Neural progenitor cell (in vitro differentiated cells): ENCODE data around the gene IL1RL2. TPM values are rescaled to one million over a fixed set of nuclear protein-coding genes. Genes with fewer than 3 reads are reported as not detected.

Experiments
- DNase-seq: peaks from one replicate; pipeline ENCODE4 v3.0.0-alpha.2; 2016; ENCODE audit warnings: low spot score
- H2AFZ ChIP-seq: fragments of 200-600 bp; sonication (generic); replicated peaks from 2 replicates; pipeline ENCODE4 v1.6.1; 2016; ENCODE audit warnings: antibody characterized with exemption
- H3F3A ChIP-seq: fragments of 200-600 bp; sonication (generic); 2 replicates; pipeline ENCODE4 v1.6.1; 2016; ENCODE audit warnings: antibody characterized with exemption, low read depth
- H3K27ac ChIP-seq: fragments of 200-600 bp; sonication (generic); 2 replicates; pipeline ENCODE4 v1.5.1; 2016; ENCODE audit warnings: mild to moderate bottlenecking
- H3K27me3 ChIP-seq: fragments of 200-600 bp; sonication (generic); 2 replicates; pipeline ENCODE4 v1.6.1; 2016; ENCODE audit warnings: mild to moderate bottlenecking, moderate library complexity
- H3K36me3 ChIP-seq: fragments of 200-600 bp; sonication (generic); 2 replicates; pipeline ENCODE4 v1.5.1; 2016
- H3K4me1 ChIP-seq: fragments of 200-600 bp; sonication (generic); 2 replicates; pipeline ENCODE4 v1.6.1; 2016; ENCODE audit warnings: mixed run types
- H3K4me2 ChIP-seq: fragments of 200-600 bp; sonication (generic); 2 replicates; pipeline ENCODE4 v1.6.1; 2016
- H3K4me3 ChIP-seq: fragments of 200-600 bp; sonication (generic); 2 replicates; pipeline ENCODE4 v1.5.1; 2016
- H3K79me2 ChIP-seq: fragments of 200-600 bp; sonication (generic); 2 replicates; pipeline ENCODE4 v1.6.1; 2016; ENCODE audit warnings: low read depth
- H3K9ac ChIP-seq: fragments of 200-600 bp; sonication (generic); 2 replicates; pipeline ENCODE4 v1.6.1; 2016
- H3K9me3 ChIP-seq: fragments of 200-600 bp; sonication (generic); 2 replicates; pipeline ENCODE4 v1.5.1; 2016; ENCODE audit warnings: low read depth
- H4K20me1 ChIP-seq: fragments of 200-600 bp; sonication (generic); 2 replicates; pipeline ENCODE4 v1.6.1; 2016; ENCODE audit warnings: low read depth
- H3K27ac Mint-ChIP-seq: 3 replicates; pipeline ENCODE4 v1.8.0; 2021; ENCODE audit warnings: mixed read lengths
- H3K27me3 Mint-ChIP-seq: 2 replicates; pipeline ENCODE4 v1.8.0; 2022; ENCODE audit warnings: low read depth, mild to moderate bottlenecking, inconsistent platforms, moderate library complexity, mixed read lengths; ENCODE audit not compliant: insufficient read depth
- H3K36me3 Mint-ChIP-seq: 3 replicates; pipeline ENCODE4 v1.8.0; 2021; ENCODE audit warnings: mixed read lengths
- H3K4me1 Mint-ChIP-seq: 3 replicates; pipeline ENCODE4 v1.8.0; 2021; ENCODE audit warnings: mixed read lengths
- H3K4me3 Mint-ChIP-seq: 3 replicates; pipeline ENCODE4 v1.8.0; 2021; ENCODE audit warnings: mild to moderate bottlenecking, moderate library complexity, mixed read lengths
- H3K9me3 Mint-ChIP-seq: 3 replicates; pipeline ENCODE4 v1.8.0; 2020; ENCODE audit warnings: mixed read lengths
- CTCF ChIP-seq: fragments of 200-600 bp; sonication (generic); IDR thresholded peaks from 2 replicates; pipeline ENCODE4 v1.5.1; 2017; ENCODE audit warnings: antibody characterized with exemption, mild to moderate bottlenecking
- EZH2 ChIP-seq: fragments of 200-600 bp; sonication (generic); IDR thresholded peaks from 2 replicates; pipeline ENCODE4 v1.6.1; 2017; ENCODE audit warnings: antibody characterized with exemption, mild to moderate bottlenecking, moderate library complexity
- EZH2phosphoT487 ChIP-seq: fragments of 200-600 bp; sonication (generic); IDR thresholded peaks from 2 replicates; pipeline ENCODE4 v1.6.1; 2017; ENCODE audit warnings: antibody characterized with exemption
- total RNA-seq: library from RNA; depleted of rRNA; stranded (reverse); fragments of >200 nt; gene quantifications from 2 replicates; pipeline ENCODE4 v1.2.3, GENCODE V29; 2015; ENCODE audit warnings: low replicate concordance

The IL1RL2 gene
- total RNA-seq, 1 donor from 2014 or later: not detected

- H3K9ac ChIP-seq: no peak overlapping the region
- Mint-ChIP-seq H3K36me3 (no peaks in the 10 kb centered on the region), H3K27ac (no peak overlapping the region), H3K9me3 (peaks cover 5% of the 10 kb centered on the region), H3K4me3 (no peak overlapping the region), H3K4me1 (no peaks in the 10 kb centered on the region), H3K27me3 (peaks cover 2% of the 10 kb centered on the region)
- no peak overlapping the region for H2AFZ ChIP-seq
- H3K4me2 ChIP-seq: no peak overlapping the region
- H4K20me1 ChIP-seq: no peaks in the 10 kb centered on the region
- no peaks in the 10 kb centered on the region for H3K9me3 ChIP-seq
- H3K4me1 ChIP-seq: no peaks in the 10 kb centered on the region
- no peaks in the 10 kb centered on the region for H3K36me3 ChIP-seq
- no peak for DNase-seq
- H3K79me2 ChIP-seq: no peaks in the 10 kb centered on the region
- H3F3A ChIP-seq: no peaks in the 10 kb centered on the region
- H3K27me3 ChIP-seq: no peaks in the 10 kb centered on the region
- H3K4me3 ChIP-seq: no peak overlapping the region
- no peak overlapping the region for H3K27ac ChIP-seq
- no peak for TF ChIP-seq EZH2
- TF ChIP-seq EZH2phosphoT487: no peak
- no peak for TF ChIP-seq CTCF
Measured at GRCh38 chr2:102154946-102155702, 31.7 kb upstream of the IL1RL2 start.

- Histone ChIP-seq H3K9ac (no peak overlapping the region), H3K4me1 (no peaks in the 10 kb centered on the region)
- H3K27ac Mint-ChIP-seq: no peak overlapping the region
Measured at GRCh38 chr2:102155703-102156515, 30.9 kb upstream of the IL1RL2 start.

GRCh38 chr2:102158011-102158755 is 28.6 kb upstream of the IL1RL2 start:
- Histone ChIP-seq H3K36me3 (no peaks in the 10 kb centered on the region), H3K4me2 (no peak overlapping the region), H4K20me1 (no peaks in the 10 kb centered on the region), H3K9me3 (no peaks in the 10 kb centered on the region), H3K79me2 (no peaks in the 10 kb centered on the region), H3K9ac (no peak overlapping the region), H3F3A (no peaks in the 10 kb centered on the region), H2AFZ (no peak overlapping the region), H3K4me1 (no peaks in the 10 kb centered on the region), H3K4me3 (no peak overlapping the region), H3K27me3 (no peaks in the 10 kb centered on the region), H3K27ac (no peak overlapping the region)
- no peak overlapping the region for H3K27ac Mint-ChIP-seq
- H3K9me3 Mint-ChIP-seq: no peaks in the 10 kb centered on the region
- peaks cover 2% of the 10 kb centered on the region for H3K27me3 Mint-ChIP-seq
- no peak for DNase-seq
- no peaks in the 10 kb centered on the region for H3K36me3 Mint-ChIP-seq
- H3K4me3 Mint-ChIP-seq: no peak overlapping the region
- no peaks in the 10 kb centered on the region for H3K4me1 Mint-ChIP-seq
- TF ChIP-seq EZH2phosphoT487 (no peak), CTCF (no peak), EZH2 (no peak)

More at GRCh38 chr2:102155703-102156515, 30.9 kb upstream of the IL1RL2 start:
- Mint-ChIP-seq H3K9me3 (peaks cover 2% of the 10 kb centered on the region), H3K27me3 (peaks cover 2% of the 10 kb centered on the region), H3K4me1 (no peaks in the 10 kb centered on the region), H3K4me3 (no peak overlapping the region), H3K36me3 (no peaks in the 10 kb centered on the region)
- no peak for DNase-seq
- TF ChIP-seq EZH2 (no peak), CTCF (no peak)
- no peaks in the 10 kb centered on the region for H3F3A ChIP-seq
- H3K4me2 ChIP-seq: no peak overlapping the region
- H2AFZ ChIP-seq: no peak overlapping the region
- H4K20me1 ChIP-seq: no peaks in the 10 kb centered on the region
- H3K9me3 ChIP-seq: no peaks in the 10 kb centered on the region
- H3K79me2 ChIP-seq: no peaks in the 10 kb centered on the region
- no peaks in the 10 kb centered on the region for H3K27me3 ChIP-seq
- no peak overlapping the region for H3K27ac ChIP-seq
- no peak overlapping the region for H3K4me3 ChIP-seq
- no peaks in the 10 kb centered on the region for H3K36me3 ChIP-seq
